NCI-H460 (cell line): Measurements from ENCODE around the gene RSF1. TPM values are rescaled to one million over a fixed set of nuclear protein-coding genes. Genes with fewer than 3 reads are reported as not detected.

ENCODE experiments used
- DNase-seq: peaks from one replicate; pipeline ENCODE4 v3.0.0-alpha.2; 2016; ENCODE audit warnings: low read depth; ENCODE audit errors: extremely low read depth
- total RNA-seq: library from RNA; depleted of rRNA; stranded (reverse); fragments of >200 nt; shearing (Covaris generic); gene quantifications from 2 replicates; pipeline ENCODE4 v1.2.3, GENCODE V29; 2014

Gene RSF1
- total RNA-seq, 1 experiment from 2014 or later = 19.2 TPM

DNA sequence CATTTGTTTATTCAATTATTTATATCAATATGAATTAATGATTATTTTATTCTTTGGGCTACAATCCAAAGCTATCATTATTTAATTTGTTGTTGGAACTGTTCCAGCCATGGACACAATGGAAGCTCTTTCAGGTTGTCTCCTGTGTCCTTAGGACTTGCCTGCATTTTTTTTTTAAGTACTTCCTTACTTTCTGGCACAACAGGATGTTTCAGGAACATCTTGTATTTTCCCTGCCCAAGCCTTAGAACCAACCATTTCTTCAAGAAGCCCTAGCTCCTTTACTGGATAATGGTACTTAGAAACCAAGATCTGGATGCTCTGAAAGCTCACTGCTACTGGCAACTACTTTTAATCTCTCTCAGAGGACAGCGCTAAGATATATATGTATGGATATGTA, 125.1 kb downstream of the RSF1 start:
- DNase-seq = no peak

DNA sequence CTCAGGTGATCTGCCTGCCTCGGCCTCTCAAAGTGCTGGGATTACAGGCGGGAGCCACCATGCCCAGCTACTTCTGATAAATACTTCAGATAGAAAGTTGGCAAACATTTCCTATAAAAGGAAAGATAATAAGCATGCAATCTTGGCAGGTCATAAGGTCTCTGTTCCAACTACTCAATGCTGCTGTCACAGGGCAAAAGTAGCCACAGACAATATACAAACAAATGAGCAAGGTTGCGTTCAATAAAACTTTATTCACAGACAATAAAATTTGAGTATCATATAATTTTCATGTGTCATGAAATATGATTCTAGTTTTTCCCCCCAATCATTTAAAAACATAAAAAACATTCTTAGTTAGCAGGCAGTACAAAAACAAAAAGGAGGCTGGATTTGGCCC, 129.9 kb downstream of the RSF1 start:
- no peak for DNase-seq

DNA sequence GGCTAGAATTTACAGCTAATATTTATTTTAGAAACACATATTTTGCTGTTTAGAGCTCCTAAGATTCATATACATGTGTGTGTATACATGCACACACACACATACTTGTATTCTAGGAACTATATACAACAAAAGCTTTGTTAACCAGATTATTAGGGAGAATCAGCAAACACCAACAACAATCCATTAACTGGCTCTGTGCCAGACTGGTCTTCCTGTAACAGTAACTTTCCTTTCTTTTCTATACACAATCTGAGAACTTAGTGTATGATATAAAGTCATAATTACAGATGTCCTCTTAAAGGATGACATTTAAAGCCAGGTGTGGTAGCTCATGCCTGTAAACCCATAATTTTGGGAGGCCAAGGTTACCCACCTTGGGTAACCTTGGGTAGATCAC, 133.4 kb downstream of the RSF1 start:
- DNase-seq = no peak

DNA sequence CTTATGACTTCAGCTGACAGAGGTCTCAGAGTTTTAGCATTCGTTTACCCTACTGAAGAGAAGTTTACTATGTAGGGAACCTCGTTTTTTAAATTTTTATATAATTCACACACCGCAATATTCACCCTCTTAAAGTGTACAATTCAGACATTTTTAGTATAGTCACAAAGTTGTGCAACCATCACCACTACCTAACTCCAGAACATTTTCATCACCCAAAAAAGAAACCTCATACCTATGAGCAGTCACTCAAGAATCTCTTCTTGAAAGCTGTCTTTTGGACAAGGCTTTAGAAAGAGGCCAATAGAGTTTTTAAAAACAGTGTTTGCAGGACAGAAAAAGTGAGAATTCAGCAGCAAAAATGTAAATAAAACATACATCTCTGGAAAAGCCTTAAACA, 143.4 kb downstream of the RSF1 start:
- no peak for DNase-seq

DNA sequence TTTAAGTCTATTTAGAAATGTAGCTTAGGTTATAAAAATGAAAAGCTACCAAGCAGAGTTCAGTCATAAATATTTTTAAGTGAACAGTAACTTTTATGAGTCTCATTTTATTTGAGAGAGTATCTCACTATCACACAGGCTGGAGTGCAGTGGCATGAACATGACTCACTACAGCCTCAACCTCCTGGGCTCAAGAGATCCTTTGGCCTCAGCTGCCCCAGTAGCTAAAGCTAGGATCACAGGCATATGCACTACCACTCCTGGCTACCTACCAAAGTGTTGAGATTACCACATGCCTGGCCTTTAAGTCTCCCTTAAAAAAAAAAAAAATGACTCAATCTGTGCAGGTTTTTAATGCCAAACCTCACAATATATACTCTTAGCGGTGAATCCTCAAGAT, 148.3 kb downstream of the RSF1 start:
- DNase-seq = no peak

DNA sequence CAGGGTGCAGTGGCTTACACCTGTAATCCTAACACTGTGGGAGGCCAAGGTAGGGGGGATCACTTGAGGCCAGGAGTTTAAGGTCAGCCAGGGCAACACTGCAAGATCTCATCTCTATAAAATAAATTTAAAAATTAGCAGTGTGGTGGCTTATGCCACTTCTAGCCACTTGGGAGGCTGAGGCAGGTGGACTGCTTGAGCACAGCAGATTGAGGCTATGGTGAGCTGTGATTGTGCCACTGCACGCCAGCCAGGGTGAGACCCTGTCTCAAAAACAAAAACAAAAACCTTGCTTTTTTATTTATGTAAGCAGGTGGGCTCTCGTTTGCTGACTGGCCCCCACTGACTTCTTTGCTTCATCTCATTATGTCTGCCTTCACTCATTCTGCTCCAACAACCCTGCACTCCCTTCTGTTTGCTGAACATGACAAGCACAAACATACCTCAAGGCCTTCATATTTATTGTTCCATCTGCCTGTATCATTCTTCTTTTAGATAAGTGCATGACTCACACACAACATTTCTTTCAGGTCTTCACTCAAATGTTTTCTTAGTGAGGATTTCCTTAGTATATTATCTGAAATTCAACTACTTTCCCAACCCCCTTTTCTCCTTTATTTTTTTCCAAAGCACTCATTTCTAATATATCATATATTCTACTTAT, 150.5 kb downstream of the RSF1 start:
- no peak for DNase-seq

DNA sequence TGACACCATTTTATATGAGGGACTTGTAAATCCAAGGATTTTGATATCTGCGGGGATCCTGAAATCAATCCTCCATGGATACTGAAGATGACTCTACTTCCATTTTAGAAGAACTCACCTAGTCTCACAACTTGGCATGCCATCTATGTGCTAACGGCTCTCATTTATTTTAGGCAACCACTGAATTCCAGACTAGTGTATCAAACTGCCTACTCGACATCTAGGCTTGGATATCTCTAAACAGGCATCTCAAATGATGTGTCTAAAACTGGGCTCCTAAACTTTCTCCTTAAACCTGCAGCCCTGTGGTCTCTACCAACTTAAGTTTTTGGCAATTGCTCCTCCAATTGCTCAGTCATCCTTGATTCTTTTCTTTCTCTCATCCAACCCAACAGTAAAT, 151.8 kb downstream of the RSF1 start:
- no peak for DNase-seq

DNA sequence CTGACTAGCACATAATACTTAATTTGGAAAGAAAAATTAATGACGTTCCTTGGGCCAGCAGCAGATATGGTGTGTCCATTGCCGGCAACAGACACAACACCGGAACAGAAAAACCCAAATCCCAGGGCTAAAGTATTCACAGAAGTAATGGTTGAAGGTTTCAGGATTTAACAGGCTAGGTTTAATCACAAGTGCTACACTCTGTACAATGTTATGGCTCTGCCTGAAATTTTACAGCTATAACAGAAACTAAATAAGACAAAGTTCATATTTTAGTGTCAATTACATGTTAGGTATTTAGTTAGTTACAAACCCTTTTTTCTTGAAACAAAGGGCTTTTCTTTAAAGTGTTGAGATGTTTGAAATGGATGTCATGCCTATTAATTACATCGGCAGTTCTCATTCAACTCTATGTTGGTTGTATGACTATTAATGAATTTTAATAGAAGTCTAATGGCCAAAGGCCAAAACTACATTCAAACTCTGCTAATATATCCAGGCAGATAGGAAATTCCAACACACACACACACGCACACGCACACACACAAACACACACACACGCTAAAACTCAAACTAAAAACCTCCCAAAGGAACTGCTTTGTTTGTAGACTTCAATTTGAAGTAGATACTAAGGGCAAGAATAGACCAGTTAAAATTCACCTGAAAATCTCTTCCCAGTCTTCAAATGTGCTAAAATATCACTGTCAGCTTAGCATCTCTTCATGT, 155.1 kb downstream of the RSF1 start:
- no peak for DNase-seq

DNA sequence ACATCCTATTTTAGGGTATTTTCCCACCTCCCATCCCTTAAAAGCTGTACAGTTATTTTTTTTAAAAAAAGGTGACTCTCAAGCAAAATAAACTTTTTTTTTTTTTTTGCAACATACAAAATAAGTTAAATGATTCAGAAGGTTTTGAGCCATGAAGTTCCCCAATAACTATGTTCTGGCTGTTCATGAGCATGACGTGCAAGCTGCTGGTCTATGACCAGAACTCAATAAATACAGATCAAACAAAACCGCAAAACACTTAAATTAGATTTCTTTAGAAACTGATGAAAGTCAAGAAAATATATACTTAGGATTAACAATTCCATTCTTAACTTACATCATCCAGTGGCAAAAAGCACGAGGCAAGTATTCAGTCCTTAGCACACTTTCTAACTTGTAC, 158.9 kb downstream of the RSF1 start:
- DNase-seq = no peak

DNA sequence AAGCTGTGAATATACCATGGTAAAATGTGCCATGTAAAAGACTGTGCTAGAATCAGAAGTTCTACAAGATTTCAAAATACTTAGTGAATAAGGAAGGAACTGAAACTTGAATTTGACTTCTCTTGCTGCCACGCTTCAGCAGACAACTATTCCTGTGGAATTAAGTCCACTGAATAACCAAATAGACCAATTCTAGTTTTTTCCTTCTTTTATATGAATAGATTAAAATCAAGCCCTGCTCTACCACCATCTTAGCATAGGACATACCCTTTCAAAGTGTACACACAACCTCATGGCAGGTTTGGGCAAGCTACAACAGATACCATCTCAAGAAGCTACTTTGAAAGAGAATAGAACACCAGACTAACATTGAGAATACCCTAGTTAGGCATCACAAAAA, 159.6 kb downstream of the RSF1 start:
- no peak for DNase-seq

DNA sequence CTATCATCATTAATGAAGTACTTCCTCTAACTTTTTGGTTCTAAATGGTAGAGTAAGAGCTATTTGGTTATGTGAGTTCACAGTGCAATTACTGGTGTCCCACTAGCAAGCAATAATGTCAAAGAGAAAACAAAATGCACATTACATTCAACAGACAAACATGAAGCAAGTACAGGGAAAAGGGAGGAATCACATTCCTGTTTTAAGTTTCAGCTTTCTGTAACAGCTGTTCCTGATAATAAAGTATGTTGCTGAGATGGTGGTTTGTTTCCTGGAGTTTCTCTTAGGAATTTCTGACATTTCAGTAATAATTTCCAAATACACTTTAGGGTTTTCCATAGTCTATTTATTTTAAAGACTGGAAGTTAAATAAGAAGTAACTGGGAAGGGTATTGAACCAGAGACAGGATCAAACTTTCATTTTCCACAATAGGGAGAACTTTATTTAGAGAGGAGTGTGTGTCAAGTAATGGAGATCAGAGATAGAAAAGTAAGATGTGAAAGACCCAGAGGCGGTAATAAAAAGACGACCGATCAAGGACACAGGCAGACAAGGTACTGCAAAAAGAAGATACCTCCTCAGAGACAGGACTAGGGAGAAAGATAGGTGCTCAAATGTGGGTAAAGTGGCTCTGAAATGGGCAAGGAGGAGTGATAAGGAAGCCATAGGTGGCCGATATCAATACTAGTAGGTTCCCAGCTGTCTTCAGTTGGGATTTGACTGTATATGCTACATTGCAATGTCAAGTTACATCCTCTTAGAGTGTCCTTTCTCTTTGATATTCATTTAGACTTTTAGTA, 162.1 kb downstream of the RSF1 start:
- DNase-seq = no peak

DNA sequence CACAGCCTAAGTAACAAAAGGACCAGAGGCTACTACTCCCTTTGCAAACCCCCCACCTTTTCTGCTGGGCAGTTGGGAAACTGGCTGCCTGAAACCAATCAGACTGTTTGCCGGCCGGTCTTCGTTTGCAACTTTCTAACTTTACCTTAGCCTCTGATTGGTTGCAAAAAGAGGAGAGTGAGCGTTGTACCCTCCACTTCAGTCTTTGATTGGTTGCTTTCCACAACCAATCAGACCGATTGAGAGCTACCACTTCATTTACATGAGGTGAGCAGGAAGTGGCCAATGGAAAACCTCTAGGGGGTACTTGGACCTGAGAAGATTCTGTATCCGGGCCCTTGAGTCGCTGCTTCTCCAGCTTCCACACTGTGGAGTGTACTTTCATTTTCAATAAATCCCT, 164.2 kb downstream of the RSF1 start:
- DNase-seq = no peak

DNA sequence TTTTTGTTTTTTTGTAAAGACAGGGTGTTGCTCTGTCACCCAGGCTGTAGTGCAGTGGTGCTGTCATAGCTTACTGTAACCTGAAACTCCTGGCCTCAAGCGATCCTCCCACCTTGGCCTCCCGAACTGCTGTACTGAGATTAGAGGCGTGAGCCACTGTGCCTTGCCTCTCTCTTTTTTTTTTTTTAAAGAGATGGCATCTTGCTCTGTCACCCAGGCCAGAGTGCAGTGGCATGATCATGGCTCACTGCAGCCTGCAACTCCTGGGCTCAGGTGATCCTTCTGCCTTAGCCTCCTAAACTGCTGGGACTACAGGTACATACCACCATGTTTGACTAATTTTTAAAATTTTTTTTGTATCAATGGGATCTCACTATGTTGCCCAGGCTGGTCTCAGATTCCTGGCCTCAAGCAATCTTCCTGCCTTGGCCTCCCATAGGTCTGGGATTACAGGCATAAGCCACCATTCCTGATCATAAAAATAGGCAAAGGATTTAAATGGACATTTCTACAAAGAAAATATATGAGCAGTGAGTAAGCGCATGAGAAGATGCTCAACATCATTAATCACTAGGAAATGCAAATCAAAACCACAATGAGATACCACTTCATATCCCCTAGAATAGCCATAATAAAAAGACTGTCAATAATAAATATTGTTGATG, 165.6 kb downstream of the RSF1 start:
- DNase-seq = no peak

DNA sequence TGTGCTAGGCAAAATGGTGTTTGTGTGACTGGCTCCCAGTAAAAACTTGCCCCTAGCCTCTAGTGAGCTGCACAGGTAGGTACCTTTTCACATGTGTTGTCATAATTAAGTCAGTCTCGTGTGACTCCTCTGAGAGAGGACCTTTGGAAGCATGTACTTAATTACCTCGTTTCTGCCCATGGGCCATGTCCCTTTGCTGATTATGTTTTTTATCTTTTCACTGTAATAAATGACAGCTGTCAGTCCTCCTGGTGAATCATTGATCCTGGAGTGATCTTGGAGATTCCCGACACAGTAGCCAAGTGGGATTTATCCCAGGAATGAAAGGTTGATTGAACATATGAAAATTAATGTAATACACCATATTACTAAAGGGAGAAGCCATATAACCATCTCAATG, 170.4 kb downstream of the RSF1 start:
- DNase-seq = no peak

DNA sequence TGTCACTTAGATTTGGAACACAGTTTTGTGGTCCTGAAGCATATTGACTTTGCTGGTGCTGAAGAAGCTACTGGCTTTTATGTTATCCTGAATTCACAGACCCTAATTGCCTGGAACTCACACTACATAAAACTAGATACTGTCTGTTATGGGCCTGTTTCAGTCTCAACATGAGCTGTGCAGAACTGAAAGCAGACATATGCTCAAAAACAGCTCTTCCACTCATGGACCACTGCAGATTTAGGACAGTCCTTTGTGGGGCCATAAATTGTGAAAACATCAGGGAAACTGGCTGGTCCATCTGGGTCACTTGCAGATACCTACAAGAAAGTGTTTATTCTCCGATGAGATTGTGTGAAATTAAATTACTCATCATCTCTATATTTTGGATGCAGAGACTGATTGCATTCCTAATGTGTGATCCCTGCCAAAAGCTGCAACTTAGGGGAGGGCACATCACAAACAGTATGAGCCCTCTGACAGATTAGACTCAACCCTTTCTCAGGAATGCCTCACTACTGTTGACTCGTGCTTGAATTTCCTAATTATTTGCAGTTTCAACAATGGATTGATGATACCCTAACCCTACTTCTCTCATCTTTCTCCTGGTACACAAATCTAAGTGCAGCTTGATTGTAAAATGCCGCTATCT, 172.7 kb downstream of the RSF1 start:
- no peak for DNase-seq

DNA sequence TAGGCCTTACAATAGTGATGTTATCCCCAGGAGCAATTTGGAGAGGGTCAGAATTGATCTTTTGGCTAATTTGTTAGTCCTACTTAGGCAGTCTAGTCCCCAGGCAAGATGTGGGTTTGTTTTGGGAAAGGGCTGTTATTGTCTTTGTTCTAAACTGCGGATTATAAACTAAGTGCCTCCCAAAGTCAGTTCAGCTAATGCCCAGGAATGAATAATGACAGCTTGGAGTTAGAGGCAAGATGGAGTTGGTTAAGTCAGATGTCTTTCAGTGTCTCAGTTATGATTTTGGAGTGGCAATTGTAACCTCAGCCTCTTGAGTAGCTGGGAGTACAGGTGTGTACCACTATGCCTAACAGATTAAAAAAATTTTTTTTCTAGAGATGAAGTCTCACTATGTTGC, 175.6 kb downstream of the RSF1 start:
- DNase-seq = no peak

DNA sequence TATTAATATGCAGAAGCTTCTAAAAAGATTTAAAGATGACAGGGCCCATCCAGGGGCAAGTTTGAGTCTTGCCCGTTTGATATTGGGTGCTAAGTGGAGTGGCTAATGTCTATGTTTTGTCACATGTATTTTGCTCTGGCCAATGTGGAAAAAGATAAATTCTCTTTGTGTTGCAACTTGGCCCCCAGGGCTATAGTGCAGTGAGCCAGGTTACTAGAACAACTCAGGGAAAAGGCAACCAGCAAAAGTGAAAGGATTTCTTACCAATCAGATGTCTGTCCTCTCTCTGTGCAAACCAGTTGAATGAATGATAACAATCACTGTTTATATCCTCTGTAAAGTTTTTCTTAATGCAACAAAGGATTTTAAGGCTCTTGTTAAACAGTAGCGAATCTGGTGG, 178.3 kb downstream of the RSF1 start:
- DNase-seq = no peak

DNA sequence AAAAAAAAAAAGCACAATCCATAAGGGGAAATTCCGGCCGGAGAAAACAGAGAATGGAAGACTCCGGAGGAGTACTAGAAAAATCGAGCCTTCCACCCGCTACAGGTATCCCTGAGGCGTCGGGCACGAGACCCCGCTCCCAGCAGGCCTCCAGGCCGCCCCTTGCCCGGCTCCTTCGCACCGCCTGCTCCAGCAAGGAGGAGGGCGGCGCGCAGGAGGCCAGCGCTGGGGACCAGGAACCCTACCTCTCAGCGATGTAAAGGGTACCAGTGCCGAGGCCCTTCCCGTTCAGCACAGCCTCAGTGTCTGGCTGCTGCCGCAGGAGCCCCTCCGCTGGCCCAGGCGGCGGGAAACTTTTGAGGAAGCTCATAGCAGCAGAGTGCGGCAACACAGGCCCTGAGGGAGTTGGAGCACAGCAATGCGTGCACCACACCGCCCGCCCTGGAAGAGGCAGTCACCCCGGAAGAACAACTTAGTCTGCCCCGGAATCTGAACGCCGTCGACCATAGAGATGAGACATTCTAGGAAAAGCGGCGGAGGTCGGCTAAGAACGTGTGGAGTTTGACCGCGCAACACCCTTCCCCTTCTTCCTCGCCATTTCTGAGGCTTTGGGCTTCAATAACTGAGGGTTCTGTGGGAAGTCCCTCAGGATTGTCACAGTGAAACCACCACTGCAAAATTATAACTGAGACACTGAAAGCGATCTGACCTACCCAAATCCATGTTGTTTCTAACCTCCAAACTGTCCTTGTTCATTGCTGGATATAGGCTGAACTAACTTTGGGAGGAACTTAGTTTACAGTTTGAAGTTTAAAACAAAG, 183.0 kb downstream of the RSF1 start, which contains the start of gene CLNS1A:
Gene CLNS1A (minus strand): TSS at position 450 of the 821 bp plus-strand sequence. CDS start 80 bp downstream, at position 370.
- peak; percentile 79 for DNase-seq

DNA sequence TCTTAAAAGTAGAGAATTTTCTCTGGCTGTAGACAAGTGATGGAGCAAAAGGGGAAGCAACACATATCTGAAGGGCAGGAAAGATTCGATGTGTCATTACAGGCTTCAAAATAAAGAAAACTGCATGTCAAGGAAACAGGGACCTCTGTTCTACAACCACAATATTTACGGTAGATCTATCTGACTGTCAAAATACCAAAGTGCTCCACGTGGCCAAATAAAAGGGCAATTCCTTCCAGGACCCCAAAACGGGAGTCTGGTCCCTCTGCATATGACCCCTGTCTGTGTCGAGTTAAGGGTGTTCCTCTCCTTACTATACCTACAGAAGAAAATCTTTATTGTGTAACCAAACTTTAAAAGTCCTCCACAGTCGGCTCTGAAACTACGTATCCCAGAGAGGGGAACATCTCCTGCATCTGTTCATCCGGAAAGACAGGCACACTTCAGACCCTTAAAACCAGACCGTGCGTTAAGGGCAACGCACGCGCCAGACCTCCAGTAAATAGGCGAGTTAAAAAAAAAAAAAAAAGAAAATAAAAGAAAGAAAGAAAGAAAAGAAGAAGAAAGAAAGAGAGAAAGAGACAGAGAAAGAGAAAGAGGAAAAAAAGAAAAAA, 183.7 kb downstream of the RSF1 start:
- no peak for DNase-seq
